ENCODE measurements around the gene POLR3K. TPM values are rescaled to one million over a fixed set of nuclear protein-coding genes. Genes with fewer than 3 reads are reported as not detected.

The POLR3K gene
- polyA plus RNA-seq, 1 of the 3 experiments (the other 2 are of a cell fraction), result 54.5 TPM

DNA sequence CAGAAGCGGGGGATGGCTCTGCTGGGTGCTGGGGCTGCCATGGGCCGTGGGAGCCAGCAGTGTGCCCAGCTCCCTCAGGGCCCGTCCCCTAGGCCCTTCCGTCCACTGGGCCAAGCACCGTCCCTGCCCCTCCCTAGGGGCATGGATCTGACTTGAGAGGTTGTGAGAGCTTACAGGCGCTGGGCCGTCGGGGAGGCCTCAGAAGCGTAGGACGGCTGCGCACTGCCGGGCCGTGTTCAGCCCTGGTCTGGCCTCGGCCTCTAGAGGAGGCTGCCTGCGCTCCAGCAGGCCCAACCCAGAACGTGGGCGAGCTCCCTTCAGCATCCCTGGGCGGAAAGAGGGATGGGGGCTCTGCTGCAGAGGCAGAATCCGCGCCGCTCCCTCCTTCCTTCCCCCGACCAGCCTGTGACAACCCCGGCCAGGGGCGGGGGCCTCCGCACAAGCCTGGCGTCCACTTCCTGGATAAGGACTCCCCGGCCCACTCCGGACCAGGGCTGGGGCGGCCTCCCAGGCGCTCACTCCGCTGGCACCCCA lies 23.9 kb upstream of the POLR3K start:
- ChIA-PET CTCF (interaction anchor here (1.0 to 3.7 kb wide), 9 partner anchors 11 to 49 kb away, joined by 3 to 35 read pairs (median 5); no protein-coding TSS in a partner anchor), POLR2A (interaction anchor here (1.2 kb wide), 1 partner anchor 11 kb away, joined by 4 read pairs; no protein-coding TSS in a partner anchor)
- Histone ChIP-seq H3K27me3 (ENCODE audit: insufficient read depth) (no peaks in the 10 kb centered on the region), H2AFZ (ENCODE audit: low read depth) (no peak overlapping the region), H3K27ac (ENCODE audit: low read depth in 2 of 2, low read length in 1 of 2) (peak overlapping the region; percentile 58 to 84), H3K9ac (peak overlapping the region; percentile 77), H3K9me2 (no peaks in the 10 kb centered on the region), H3K4me3 (ENCODE audit: low read depth in 2 of 2, low read length in 1 of 2) (peak overlapping the region; percentile 76 to 92), H4K20me1 (ENCODE audit: insufficient read depth) (no peaks in the 10 kb centered on the region), H3F3A (replicated peaks; ENCODE audit: insufficient read depth) (peaks cover 8% of the 10 kb centered on the region), H3K9me3 (no peaks in the 10 kb centered on the region), H3K4me1 (ENCODE audit: control insufficient read depth in 1 of 2, insufficient read depth in 2 of 2, low read depth in 1 of 2, low read length in 1 of 2) (peaks cover 23 to 55% of the 10 kb centered on the region in 2 experiments), H3K4me2 (peak overlapping the region; percentile 99), H3K36me3 (replicated peaks in 1 of 2; ENCODE audit: control insufficient read depth in 1 of 2, insufficient read depth in 2 of 2, low read length in 1 of 2) (peaks cover 11 to 13% of the 10 kb centered on the region in 2 experiments), H3K79me2 (ENCODE audit: insufficient read depth) (peaks cover 22% of the 10 kb centered on the region)
- WGBS (ENCODE audit: low lambda C conversion rate), result 46% methylated on average over 15 of the region's 31 CpGs
- peak; percentile 86 for DNase-seq
- TF ChIP-seq POLR2AphosphoS5 (IDR thresholded peaks at IDR 0.05; ENCODE audit: low read depth, low read length) (no peak), NFIC (IDR thresholded peaks at IDR 0.05; ENCODE audit: borderline replicate concordance) (no peak), TAF1 (IDR thresholded peaks at IDR 0.05; ENCODE audit: borderline replicate concordance, low read depth, low read length) (no peak), ELF1 (IDR thresholded peaks at IDR 0.05) (0 out of 2 replicates have a peak, but pooled peaks have one; percentile 39), YY1 (IDR thresholded peaks at IDR 0.05; ENCODE audit: low read depth) (no peak), TEAD4 (IDR thresholded peaks at IDR 0.05; ENCODE audit: borderline replicate concordance, insufficient read depth) (no peak), GATA2 (CRISPR knock-in tag; IDR thresholded peaks at IDR 0.05) (no peak)
- TF ChIP-seq, protein P1, sequence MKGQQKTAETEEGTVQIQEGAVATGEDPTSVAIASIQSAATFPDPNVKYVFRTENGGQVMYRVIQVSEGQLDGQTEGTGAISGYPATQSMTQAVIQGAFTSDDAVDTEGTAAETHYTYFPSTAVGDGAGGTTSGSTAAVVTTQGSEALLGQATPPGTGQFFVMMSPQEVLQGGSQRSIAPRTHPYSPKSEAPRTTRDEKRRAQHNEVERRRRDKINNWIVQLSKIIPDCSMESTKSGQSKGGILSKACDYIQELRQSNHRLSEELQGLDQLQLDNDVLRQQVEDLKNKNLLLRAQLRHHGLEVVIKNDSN (IDR thresholded peaks at IDR 0.05; ENCODE audit: borderline replicate concordance, low read depth), result no peak

DNA sequence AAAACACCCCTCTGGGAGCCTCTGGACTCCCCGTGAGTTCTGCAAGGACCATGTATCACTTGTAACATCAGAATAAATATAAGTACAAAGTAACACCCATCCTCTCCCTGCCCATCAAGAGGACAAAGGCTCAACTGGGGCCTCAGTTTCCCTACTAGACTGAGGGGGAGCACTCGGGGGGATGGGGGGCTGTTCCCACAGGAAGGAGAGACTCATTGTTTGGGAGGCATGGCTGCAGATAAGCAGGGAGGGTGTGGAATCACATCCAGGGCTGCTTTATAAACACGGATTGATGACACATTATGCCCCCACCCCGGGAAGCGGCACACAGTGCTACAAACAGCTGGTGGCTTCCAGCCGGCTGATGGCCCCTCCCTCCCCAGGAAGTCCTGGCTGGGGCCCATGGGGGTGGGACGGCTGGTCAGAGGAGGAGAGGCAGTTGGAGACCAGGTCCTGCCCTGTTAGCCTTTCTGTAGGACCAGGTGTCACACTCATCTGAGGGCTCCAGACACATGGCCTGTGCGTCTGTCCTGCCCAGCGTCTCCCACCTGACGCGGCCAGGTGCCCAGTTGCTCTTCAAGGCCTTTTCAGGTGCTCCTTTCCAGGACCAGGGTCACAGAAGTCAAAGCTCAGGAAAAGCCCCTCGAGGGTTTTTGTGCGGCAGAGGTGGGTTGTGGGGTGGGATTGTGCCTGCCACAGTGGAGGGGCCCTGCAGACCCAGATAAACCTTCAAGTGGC lies 23.3 kb upstream of the POLR3K start:
- H3K27ac ChIP-seq (ENCODE audit: low read depth in 2 of 2, low read length in 1 of 2), result peak overlapping the region; percentile 58 to 84; a peak in 3 of 4 replicates
- H3K4me2 ChIP-seq, result peak overlapping the region; percentile 99
- H3K36me3 ChIP-seq (replicated peaks in 1 of 2; ENCODE audit: control insufficient read depth in 1 of 2, insufficient read depth in 2 of 2, low read length in 1 of 2), result peaks cover 11 to 13% of the 10 kb centered on the region in 2 experiments
- no peak for DNase-seq
- no peaks in the 10 kb centered on the region for H3K9me2 ChIP-seq
- H4K20me1 ChIP-seq (ENCODE audit: insufficient read depth), result no peaks in the 10 kb centered on the region
- peaks cover 8% of the 10 kb centered on the region for H3F3A ChIP-seq (replicated peaks; ENCODE audit: insufficient read depth)
- H3K4me3 ChIP-seq (ENCODE audit: low read depth in 2 of 2, low read length in 1 of 2), result peak overlapping the region; percentile 76 to 92
- ChIA-PET POLR2A (interaction anchor here (1.2 kb wide), 1 partner anchor 11 kb away, joined by 4 read pairs; no protein-coding TSS in a partner anchor), CTCF (interaction anchor here (1.0 to 3.7 kb wide), 8 partner anchors 11 to 50 kb away, joined by 3 to 35 read pairs (median 5); no protein-coding TSS in a partner anchor)
- 58% methylated on average over 11 of the region's 13 CpGs for WGBS (ENCODE audit: low lambda C conversion rate)
- TF ChIP-seq, protein P2, sequence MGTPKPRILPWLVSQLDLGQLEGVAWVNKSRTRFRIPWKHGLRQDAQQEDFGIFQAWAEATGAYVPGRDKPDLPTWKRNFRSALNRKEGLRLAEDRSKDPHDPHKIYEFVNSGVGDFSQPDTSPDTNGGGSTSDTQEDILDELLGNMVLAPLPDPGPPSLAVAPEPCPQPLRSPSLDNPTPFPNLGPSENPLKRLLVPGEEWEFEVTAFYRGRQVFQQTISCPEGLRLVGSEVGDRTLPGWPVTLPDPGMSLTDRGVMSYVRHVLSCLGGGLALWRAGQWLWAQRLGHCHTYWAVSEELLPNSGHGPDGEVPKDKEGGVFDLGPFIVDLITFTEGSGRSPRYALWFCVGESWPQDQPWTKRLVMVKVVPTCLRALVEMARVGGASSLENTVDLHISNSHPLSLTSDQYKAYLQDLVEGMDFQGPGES (IDR thresholded peaks at IDR 0.05; ENCODE audit: low read depth, low read length), result no peak
- no peak for TF ChIP-seq TAF1 (IDR thresholded peaks at IDR 0.05; ENCODE audit: borderline replicate concordance, low read depth, low read length)
- peak; percentile 23; the same call in 1 of the 2 replicates for TF ChIP-seq TCF12 (IDR thresholded peaks at IDR 0.05)
- TF ChIP-seq, protein P3, sequence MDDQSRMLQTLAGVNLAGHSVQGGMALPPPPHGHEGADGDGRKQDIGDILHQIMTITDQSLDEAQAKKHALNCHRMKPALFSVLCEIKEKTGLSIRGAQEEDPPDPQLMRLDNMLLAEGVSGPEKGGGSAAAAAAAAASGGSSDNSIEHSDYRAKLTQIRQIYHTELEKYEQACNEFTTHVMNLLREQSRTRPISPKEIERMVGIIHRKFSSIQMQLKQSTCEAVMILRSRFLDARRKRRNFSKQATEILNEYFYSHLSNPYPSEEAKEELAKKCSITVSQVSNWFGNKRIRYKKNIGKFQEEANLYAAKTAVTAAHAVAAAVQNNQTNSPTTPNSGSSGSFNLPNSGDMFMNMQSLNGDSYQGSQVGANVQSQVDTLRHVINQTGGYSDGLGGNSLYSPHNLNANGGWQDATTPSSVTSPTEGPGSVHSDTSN (IDR thresholded peaks at IDR 0.05), result peak; percentile 25; the same call in 1 of the 2 replicates
- TF ChIP-seq ELF1 (IDR thresholded peaks at IDR 0.05), result peak; percentile 22; the same call in 1 of the 2 replicates
- H3K27me3 ChIP-seq (ENCODE audit: insufficient read depth), result no peaks in the 10 kb centered on the region
- H3K9ac ChIP-seq, result peak overlapping the region; percentile 77
- H3K9me3 ChIP-seq, result no peaks in the 10 kb centered on the region
- H2AFZ ChIP-seq (ENCODE audit: low read depth), result no peak overlapping the region
- peaks cover 25% of the 10 kb centered on the region for H3K79me2 ChIP-seq (ENCODE audit: insufficient read depth)
- H3K4me1 ChIP-seq (ENCODE audit: control insufficient read depth in 1 of 2, insufficient read depth in 2 of 2, low read depth in 1 of 2, low read length in 1 of 2), result peaks cover 23 to 57% of the 10 kb centered on the region in 2 experiments
